Measurements from ENCODE around the gene SUCO.

DNA sequence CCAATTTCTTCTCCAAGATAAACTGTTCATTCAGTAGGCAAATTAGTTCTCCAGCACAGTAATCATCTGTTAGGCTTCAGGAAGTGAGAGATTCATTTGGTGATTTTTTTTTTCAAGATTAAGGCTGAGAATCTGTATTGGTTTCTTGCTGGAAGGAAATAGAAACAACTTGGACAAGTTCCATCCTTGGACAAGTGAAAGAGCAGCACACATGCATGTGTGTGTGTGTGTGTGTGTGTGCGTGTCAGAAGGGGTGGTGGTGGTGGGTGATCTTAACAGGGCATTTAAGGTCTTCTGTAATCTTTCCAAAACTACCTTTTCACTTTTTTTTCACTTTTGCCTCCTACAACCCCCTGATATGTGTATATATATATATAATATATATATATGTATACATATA, 15.9 kb upstream of the SUCO start:
- TF ChIP-seq, protein P1, sequence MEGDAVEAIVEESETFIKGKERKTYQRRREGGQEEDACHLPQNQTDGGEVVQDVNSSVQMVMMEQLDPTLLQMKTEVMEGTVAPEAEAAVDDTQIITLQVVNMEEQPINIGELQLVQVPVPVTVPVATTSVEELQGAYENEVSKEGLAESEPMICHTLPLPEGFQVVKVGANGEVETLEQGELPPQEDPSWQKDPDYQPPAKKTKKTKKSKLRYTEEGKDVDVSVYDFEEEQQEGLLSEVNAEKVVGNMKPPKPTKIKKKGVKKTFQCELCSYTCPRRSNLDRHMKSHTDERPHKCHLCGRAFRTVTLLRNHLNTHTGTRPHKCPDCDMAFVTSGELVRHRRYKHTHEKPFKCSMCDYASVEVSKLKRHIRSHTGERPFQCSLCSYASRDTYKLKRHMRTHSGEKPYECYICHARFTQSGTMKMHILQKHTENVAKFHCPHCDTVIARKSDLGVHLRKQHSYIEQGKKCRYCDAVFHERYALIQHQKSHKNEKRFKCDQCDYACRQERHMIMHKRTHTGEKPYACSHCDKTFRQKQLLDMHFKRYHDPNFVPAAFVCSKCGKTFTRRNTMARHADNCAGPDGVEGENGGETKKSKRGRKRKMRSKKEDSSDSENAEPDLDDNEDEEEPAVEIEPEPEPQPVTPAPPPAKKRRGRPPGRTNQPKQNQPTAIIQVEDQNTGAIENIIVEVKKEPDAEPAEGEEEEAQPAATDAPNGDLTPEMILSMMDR (IDR thresholded peaks at IDR 0.05; ENCODE audit: extremely low read depth in 1 of 2, insufficient read depth in 1 of 2, low read depth in 1 of 2, low read length in 2 of 2), result no peak
- TF ChIP-seq EZH2 (IDR thresholded peaks at IDR 0.05; ENCODE audit: borderline replicate concordance, low read depth, low read length, severe bottlenecking), result no peak
